ENCODE results near the gene AIP. TPM values are rescaled to one million over a fixed set of nuclear protein-coding genes. Genes with fewer than 3 reads are reported as not detected.

AIP gene
- total RNA-seq, 1 donor from 2014 or later: 62.0 TPM

DNA sequence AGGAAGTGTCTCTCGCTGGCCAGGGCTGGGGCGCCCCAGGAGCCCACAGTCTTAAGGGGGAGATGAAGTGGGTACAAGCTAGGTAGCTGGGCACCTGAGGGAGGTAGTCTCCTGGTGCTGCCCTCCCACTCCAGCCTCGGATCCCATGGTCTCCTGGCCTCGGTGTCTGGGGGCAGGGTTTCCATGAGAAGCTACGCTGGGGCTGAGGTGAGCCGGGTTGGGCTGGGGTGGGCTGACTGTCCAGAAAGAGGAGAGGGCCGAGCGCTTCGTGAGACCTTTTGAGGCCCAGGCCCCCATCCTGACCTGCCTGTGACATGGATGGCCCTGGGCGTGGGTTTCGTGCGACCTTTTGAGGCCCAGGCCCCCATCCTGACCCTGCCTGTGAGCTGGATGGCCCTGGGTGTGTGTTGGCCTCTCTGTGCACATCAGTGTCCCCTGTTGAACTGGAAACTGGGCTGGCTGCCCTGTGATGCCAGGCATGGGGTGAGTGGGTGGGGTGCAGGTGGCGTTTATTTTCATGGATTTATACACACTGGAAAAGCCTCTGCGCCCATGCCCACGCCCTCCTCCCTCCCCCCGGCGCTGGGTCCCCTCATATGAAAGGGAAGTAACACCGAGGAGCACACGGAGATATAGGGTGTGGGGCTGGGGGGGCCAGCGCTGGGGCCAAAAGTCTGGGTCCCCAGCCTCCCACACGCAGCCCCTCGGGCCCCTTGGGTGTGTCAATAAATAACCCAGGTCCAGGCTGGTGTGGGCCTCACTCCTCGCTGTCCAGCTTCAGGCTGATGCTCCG is 8.6 kb downstream of the AIP start:
- no peak for TF ChIP-seq CTCF (conservative IDR thresholded peaks at IDR 0.05; ENCODE audit: low read depth, low read length)
- no peak overlapping the region for H3K4me3 ChIP-seq (ENCODE audit: low read depth, low read length)
- no peak for DNase-seq (ENCODE audit: low read depth)

DNA sequence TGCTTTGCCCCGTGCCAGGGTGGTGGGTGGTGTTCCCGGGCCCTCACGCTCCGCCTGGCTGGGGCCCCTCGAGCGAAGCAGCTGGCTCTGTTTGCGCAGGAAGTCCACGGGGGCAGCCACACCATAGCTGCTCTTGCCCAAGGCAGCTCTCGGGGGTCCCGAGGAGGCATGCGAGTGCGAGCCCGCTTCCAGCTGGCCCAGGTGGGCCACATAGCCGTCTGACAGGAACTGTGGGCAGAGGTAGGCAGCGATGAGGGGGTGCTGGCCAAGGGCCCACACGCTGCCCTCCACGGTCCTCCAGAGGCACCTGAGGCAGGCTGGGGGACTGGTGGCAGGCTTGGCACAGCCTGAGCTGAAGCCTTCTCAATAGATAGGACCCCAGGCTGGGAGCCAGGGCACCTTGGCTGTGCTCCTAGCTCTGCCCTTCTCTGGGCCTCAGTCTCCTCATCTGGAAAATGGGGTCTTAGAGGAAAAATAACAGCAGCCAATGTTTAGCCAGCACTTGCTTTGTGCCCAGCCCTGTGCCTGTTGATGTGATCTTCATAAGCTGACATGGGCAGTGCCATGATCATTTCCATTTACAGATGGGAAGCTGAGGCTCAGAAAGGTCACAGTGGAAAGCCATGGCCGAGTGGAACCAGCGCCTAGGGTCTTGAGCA is 9.4 kb downstream of the AIP start:
- no peak overlapping the region for H3K4me3 ChIP-seq (ENCODE audit: low read depth, low read length)
- DNase-seq (ENCODE audit: low read depth): no peak
- no peak for TF ChIP-seq CTCF (conservative IDR thresholded peaks at IDR 0.05; ENCODE audit: low read depth, low read length)

DNA sequence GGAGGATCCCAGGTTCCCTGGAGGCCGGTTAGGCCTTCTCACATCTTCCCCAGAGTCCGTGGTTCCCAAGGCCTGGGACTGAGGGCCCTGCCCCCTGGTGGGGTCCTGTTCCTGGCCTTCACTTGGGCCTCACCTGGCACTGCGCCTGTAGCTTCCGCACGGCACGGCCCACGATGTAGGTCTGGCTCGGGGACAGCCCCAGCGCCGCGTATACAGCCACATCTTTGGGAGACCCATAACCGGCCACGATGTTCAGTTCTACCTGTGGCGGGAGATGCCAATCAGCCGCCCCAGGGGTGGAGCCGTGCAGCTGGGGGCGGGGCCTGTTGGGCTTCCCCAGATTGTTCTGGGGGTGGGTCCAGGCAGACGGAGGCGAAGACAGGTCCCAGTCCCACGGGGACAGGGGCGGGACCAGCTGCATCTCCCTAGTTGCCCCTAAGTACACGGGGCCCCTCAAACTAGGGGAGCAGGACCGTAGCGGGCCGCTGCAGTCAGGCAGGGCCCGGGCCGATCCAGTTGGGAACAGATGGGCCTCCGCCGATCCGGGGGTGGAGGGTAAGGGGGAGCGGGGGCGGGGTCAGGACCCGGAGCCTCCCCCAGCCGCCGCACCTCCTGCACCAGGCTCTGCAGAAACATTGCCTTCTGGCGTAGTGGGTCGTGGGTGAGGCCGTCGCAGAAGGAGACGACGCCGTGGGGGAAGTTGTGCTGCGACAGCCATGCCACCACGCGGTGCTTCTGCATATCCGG is 10.1 kb downstream of the AIP start:
- TF ChIP-seq CTCF (conservative IDR thresholded peaks at IDR 0.05; ENCODE audit: low read depth, low read length): no peak
- no peak overlapping the region for H3K4me3 ChIP-seq (ENCODE audit: low read depth, low read length)
- no peak for DNase-seq (ENCODE audit: low read depth)

GRCh38 chr11:67493548-67494370 is 10.9 kb downstream of the AIP start:
- H3K4me3 ChIP-seq (ENCODE audit: low read depth, low read length): no peak overlapping the region
- no peak for TF ChIP-seq CTCF (conservative IDR thresholded peaks at IDR 0.05; ENCODE audit: low read depth, low read length)
- DNase-seq (ENCODE audit: low read depth): no peak

- no peak overlapping the region for H3K4me3 ChIP-seq (ENCODE audit: low read depth, low read length)
- no peak for DNase-seq (ENCODE audit: low read depth)
- TF ChIP-seq CTCF (conservative IDR thresholded peaks at IDR 0.05; ENCODE audit: low read depth, low read length): no peak
Observed at GRCh38 chr11:67494371-67495233, 11.8 kb downstream of the AIP start.
